Activated naive CD4-positive, alpha-beta T cell treated with anti-CD3 and anti-CD28 coated beads, Interleukin-2, amount 50 U/mL, for 24 hours (primary cell): ENCODE measurements around the gene PDE4B.
"Not testable (repeated sequence)": the region's sequence is repeated elsewhere in the genome, so short reads cannot be mapped to it uniquely, and the experiment has no call there.

Experiments used
- H3K27ac Mint-ChIP-seq: one replicate; pipeline ENCODE4 v1.8.0; 2021; ENCODE audit warnings: mild to moderate bottlenecking, mixed read lengths
- H3K27me3 Mint-ChIP-seq: one replicate; pipeline ENCODE4 v1.8.0; 2021; ENCODE audit warnings: mixed read lengths
- H3K36me3 Mint-ChIP-seq: one replicate; pipeline ENCODE4 v1.8.0; 2021; ENCODE audit warnings: mixed read lengths
- H3K4me1 Mint-ChIP-seq: one replicate; pipeline ENCODE4 v1.8.0; 2021; ENCODE audit warnings: mixed read lengths
- H3K4me3 Mint-ChIP-seq: one replicate; pipeline ENCODE4 v1.8.0; 2021; ENCODE audit warnings: mild to moderate bottlenecking, mixed read lengths
- H3K9me3 Mint-ChIP-seq: one replicate; pipeline ENCODE4 v1.8.0; 2021; ENCODE audit warnings: mixed read lengths

The PDE4B gene

DNA sequence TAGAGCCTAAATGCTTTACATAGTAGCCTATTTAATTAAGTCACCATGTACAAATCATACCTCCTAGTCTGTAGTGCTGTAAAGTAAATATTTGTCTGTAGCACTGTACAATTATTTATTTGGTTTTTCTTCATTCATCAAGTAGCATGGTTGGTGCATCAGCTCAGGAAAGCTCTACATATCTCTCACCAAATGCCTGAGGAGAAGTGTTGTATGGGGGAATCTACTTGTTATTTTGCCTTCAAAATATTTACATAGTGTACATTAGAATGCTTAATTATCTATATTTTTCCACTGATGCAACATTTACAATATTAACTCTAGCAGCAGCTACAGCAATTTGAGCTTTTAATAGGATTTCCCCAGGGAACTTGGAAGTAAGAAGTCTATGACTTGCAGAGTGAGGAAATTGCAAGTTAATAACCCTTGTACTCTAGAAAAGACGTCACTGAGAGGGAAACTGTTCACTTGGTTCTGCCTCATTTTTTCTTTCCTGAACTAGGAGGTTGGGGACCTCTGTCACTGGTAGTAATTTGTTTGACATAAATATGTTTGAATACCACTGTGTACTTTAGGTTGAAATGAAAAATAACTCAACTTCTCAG is 207.4 kb downstream of the PDE4B start:
- H3K4me1 Mint-ChIP-seq = no peaks in the 10 kb centered on the region
- H3K27me3 Mint-ChIP-seq = peaks cover 20% of the 10 kb centered on the region
- no peak overlapping the region for H3K27ac Mint-ChIP-seq
- no peaks in the 10 kb centered on the region for H3K9me3 Mint-ChIP-seq
- no peak overlapping the region for H3K4me3 Mint-ChIP-seq
- H3K36me3 Mint-ChIP-seq = no peaks in the 10 kb centered on the region

DNA sequence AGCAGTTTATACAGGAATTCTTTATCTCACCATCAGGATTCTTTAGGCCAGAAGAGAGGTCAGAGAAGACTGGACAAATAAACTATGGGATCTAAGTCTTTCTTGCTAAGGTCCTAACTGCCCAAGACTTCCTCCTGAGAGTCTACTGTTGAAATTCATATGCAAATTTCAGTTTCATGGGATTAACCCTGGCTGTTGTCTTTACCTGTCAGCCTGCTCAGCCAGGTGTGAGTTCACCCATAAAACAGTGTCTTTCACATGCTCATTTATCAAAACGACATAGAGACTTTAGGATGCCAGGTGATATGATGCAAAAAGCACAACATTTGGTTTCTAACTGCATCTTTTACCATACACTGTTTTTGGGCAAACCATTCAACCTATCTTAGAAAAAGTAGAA is 211.0 kb downstream of the PDE4B start:
- no peaks in the 10 kb centered on the region for H3K4me1 Mint-ChIP-seq
- H3K36me3 Mint-ChIP-seq = no peaks in the 10 kb centered on the region
- no peak overlapping the region for H3K4me3 Mint-ChIP-seq
- no peak overlapping the region for H3K27ac Mint-ChIP-seq
- no peaks in the 10 kb centered on the region for H3K9me3 Mint-ChIP-seq
- peaks cover 20% of the 10 kb centered on the region for H3K27me3 Mint-ChIP-seq

DNA sequence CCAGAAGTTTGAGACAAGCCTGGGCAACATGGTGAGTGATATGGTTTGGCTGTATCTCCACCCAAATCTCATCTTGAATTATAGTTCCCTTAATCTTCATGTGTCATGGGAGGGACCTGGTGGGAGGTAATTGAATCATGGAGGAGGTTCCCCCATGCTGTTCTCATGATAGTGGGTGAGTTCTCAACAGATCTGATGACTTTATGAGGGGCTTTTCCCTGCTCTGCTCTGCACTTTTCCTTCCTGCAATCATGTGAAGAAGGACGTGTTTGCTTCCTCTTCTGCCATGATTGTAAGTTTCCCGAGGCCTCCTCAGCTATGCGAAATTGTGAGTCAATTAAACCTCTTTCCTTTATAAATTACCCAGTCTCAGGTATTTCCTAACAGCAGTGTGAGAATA is 213.8 kb downstream of the PDE4B start:
- H3K4me3 Mint-ChIP-seq, H3K36me3 Mint-ChIP-seq, H3K27ac Mint-ChIP-seq, H3K9me3 Mint-ChIP-seq, H3K4me1 Mint-ChIP-seq: not testable (repeated sequence)
- H3K27me3 Mint-ChIP-seq = peaks cover 21% of the 10 kb centered on the region

DNA sequence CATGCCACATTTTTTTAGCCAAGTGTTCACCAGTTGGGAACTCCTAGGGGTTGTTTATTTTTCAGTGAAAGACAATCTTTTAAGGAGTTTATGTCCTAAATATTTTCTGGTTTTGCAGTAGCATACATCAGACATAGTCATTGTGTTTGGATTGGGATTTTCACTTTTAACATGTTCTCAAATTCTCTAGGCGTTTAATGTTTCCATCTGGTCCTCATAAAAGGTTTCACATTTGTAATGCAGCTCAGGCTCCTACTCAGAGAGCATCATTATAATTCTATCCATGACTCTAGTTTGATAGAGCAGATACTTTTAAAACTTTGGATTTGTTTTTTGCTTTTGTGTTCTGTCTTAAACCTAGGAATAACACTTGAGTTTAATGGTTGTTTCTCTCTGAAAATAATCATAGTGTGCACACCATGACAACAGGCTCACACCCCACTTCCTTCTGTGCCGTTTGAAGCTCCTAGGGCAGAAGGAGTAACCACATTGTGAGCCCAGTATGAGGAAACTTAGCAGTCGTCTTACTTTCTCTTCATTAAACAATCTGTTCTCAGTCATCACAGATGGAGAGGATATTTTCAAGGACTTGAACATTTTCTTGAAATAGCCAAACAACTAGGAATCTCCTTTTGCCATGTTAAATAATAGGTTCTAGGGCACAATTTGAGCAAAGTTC is 219.6 kb downstream of the PDE4B start:
- no peaks in the 10 kb centered on the region for H3K36me3 Mint-ChIP-seq
- H3K4me1 Mint-ChIP-seq = no peaks in the 10 kb centered on the region
- H3K27ac Mint-ChIP-seq = no peak overlapping the region
- peaks cover 13% of the 10 kb centered on the region for H3K27me3 Mint-ChIP-seq
- H3K4me3 Mint-ChIP-seq = no peak overlapping the region
- no peaks in the 10 kb centered on the region for H3K9me3 Mint-ChIP-seq

DNA sequence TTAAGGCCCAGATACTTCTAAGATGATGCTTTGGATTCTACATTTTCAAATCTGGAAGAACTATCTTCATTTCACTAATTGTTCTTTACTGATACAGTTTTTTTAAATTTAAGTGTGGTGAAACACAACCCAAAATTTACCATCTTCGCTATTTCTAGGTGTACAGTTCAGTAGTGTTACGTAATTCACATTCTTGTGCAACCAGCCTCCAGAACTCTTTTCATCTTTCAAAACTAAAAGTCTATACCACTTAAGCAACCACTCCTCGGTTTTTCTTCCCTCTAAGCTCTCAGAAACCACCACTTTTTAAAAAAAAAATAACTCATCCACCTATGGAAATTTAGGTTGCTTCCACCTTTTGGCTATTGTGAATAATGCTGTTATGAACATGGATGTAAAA is 220.7 kb downstream of the PDE4B start:
- Mint-ChIP-seq H3K27me3 (peaks cover 10% of the 10 kb centered on the region), H3K36me3 (no peaks in the 10 kb centered on the region), H3K4me1 (no peaks in the 10 kb centered on the region), H3K4me3 (no peak overlapping the region), H3K27ac (no peak overlapping the region), H3K9me3 (no peaks in the 10 kb centered on the region)

DNA sequence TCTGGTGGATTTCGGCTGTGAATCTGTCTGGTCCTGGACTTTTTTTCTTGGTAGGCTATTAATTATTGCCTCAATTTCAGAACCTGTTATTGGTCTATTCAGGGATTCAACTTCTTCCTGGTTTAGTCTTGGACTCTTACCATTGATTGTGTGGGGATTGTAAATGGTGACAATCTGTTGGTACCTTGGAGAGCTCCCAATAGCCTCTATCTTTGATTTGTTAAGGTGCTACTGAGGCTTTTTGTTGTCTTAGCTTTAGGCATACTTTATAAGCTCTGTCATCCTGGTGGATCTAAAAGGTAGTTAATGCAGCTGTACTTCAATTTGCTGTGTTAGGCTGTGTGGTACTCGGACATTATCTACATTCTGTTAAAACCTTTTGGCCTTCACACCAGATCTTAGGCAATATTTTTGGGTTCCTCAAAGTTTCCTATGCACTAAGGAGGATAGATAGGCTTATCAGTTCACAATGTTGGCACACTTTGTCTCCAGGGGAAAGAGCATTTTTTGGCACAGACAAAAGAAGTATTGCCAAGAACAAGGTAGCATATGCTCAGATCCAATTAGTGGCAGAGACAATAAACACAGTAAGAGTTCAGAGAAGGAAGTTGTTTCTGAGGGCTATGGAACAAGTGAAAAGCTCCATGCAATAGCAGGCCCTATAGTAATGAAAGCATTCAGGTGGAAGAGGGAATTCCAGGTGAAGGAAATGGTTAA is 230.4 kb downstream of the PDE4B start:
- Mint-ChIP-seq H3K27ac (no peak overlapping the region), H3K4me1 (no peaks in the 10 kb centered on the region), H3K36me3 (no peaks in the 10 kb centered on the region), H3K27me3 (peaks cover 11% of the 10 kb centered on the region), H3K4me3 (no peak overlapping the region), H3K9me3 (peaks cover 6% of the 10 kb centered on the region)

DNA sequence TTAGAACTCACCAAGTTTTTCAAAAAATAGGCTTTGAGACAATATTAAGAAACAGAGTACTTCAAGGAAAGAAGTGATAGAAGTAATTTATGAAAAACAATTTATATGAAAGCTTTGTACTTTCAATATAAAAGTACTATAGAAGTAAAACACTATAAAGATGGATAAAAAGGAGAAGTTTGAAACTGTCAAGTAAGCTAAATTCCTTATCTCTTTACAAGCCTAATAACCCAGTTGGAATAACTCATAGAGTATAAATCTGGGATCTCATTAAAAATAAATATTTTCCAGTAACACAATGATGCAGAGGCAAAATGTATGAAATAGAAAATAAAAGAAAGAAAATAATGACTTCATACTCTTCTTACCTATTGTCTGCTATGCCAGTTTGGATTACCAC is 232.5 kb downstream of the PDE4B start:
- H3K27ac Mint-ChIP-seq = no peak overlapping the region
- H3K9me3 Mint-ChIP-seq = peaks cover 15% of the 10 kb centered on the region
- no peaks in the 10 kb centered on the region for H3K4me1 Mint-ChIP-seq
- H3K36me3 Mint-ChIP-seq = no peaks in the 10 kb centered on the region
- peaks cover 13% of the 10 kb centered on the region for H3K27me3 Mint-ChIP-seq
- no peak overlapping the region for H3K4me3 Mint-ChIP-seq

- Mint-ChIP-seq H3K36me3 (peaks cover 2% of the 10 kb centered on the region), H3K27me3 (peaks cover 10% of the 10 kb centered on the region), H3K9me3 (peaks cover 18% of the 10 kb centered on the region), H3K4me3 (no peak overlapping the region), H3K4me1 (no peaks in the 10 kb centered on the region), H3K27ac (no peak overlapping the region)
Measured at GRCh38 chr1:66028035-66028434, 235.3 kb downstream of the PDE4B start.

- peaks cover 17% of the 10 kb centered on the region for H3K27me3 Mint-ChIP-seq
- no peak overlapping the region for H3K4me3 Mint-ChIP-seq
- peaks cover 2% of the 10 kb centered on the region for H3K36me3 Mint-ChIP-seq
- H3K27ac Mint-ChIP-seq = no peak overlapping the region
- no peaks in the 10 kb centered on the region for H3K4me1 Mint-ChIP-seq
- peaks cover 18% of the 10 kb centered on the region for H3K9me3 Mint-ChIP-seq
Measured at GRCh38 chr1:66033781-66034180, 241.1 kb downstream of the PDE4B start.

DNA sequence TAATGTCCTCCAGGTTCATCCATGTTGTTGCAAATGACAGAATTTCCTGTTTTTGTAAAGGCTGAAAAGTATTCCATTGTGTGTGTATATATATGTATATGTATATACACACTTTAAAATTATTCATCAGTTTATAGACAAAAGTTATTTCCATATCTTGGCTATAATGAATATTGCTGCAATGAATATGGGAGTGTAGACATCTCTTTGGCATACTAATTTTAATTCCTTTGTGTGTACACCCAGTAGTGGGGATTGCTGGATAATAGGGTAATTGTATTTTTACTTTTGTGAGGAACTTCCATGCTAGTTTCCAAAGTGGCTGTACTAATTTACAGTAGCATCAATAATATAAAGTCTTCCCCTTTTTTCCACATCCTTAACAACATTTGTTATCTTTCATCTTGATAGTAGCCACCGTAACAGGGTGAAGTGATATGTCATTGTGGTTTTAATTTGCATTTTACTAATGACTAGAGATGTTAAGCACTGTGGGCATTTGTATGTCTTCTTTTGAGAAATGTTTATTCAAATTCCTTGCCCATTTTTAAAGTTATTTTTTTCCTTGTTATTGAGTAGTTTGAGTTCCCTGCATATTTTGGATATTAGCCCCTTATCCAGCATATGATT is 243.0 kb downstream of the PDE4B start:
- no peak overlapping the region for H3K4me3 Mint-ChIP-seq
- peaks cover 7% of the 10 kb centered on the region for H3K9me3 Mint-ChIP-seq
- H3K27ac Mint-ChIP-seq = no peak overlapping the region
- no peaks in the 10 kb centered on the region for H3K36me3 Mint-ChIP-seq
- no peaks in the 10 kb centered on the region for H3K4me1 Mint-ChIP-seq
- H3K27me3 Mint-ChIP-seq = peaks cover 20% of the 10 kb centered on the region

DNA sequence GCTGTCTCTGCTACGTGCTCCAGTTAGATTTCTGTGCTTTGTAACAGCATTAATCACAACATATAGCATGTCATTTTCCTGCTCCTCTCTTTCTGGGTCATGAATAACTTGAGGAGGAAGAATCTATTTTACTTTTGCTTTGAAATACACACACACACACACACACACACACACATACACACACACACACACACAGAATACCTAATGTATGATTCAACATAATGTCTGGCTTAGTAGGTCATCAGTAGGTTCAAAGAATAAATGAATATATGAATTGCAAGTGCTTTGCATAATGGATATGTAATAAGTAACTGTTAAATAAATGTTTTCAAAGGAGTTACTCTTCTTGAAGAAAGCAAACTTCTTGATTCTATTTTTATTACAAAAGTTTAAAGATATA is 249.0 kb downstream of the PDE4B start:
- H3K27me3 Mint-ChIP-seq = peaks cover 21% of the 10 kb centered on the region
- H3K4me1 Mint-ChIP-seq = no peaks in the 10 kb centered on the region
- no peaks in the 10 kb centered on the region for H3K36me3 Mint-ChIP-seq
- no peak overlapping the region for H3K27ac Mint-ChIP-seq
- peaks cover 7% of the 10 kb centered on the region for H3K9me3 Mint-ChIP-seq
- no peak overlapping the region for H3K4me3 Mint-ChIP-seq

GRCh38 chr1:66043186-66043585 is 250.5 kb downstream of the PDE4B start:
- Mint-ChIP-seq H3K27me3 (peaks cover 21% of the 10 kb centered on the region), H3K9me3 (peaks cover 4% of the 10 kb centered on the region), H3K27ac (no peak overlapping the region), H3K4me3 (no peak overlapping the region), H3K4me1 (no peaks in the 10 kb centered on the region), H3K36me3 (no peaks in the 10 kb centered on the region)

- H3K9me3 Mint-ChIP-seq = no peaks in the 10 kb centered on the region
- no peak overlapping the region for H3K27ac Mint-ChIP-seq
- no peaks in the 10 kb centered on the region for H3K36me3 Mint-ChIP-seq
- H3K27me3 Mint-ChIP-seq = peaks cover 12% of the 10 kb centered on the region
- H3K4me3 Mint-ChIP-seq = no peak overlapping the region
- H3K4me1 Mint-ChIP-seq = no peaks in the 10 kb centered on the region
Measured at GRCh38 chr1:66044912-66045311, 252.2 kb downstream of the PDE4B start.

DNA sequence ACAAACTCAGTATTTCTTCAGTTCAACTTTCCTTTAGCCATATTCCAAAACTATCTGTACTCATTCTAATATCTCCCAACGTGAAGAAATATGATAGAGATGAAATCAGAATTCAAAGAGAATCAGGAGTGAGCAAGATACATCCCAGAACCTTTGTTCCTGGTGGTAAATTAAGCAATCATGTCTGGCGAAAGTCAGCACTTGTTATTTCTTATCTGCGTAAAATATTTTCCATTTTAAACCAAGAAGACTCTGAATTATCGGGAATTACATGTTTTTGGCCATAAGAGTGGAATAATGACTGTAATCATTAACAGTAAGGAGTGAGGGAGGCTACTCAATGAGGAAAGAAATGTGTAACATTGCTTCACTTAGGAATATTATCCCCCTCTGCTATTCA is 253.7 kb downstream of the PDE4B start:
- Mint-ChIP-seq H3K36me3 (no peaks in the 10 kb centered on the region), H3K4me3 (no peak overlapping the region), H3K27ac (no peak overlapping the region), H3K27me3 (peaks cover 12% of the 10 kb centered on the region), H3K9me3 (no peaks in the 10 kb centered on the region), H3K4me1 (no peaks in the 10 kb centered on the region)

DNA sequence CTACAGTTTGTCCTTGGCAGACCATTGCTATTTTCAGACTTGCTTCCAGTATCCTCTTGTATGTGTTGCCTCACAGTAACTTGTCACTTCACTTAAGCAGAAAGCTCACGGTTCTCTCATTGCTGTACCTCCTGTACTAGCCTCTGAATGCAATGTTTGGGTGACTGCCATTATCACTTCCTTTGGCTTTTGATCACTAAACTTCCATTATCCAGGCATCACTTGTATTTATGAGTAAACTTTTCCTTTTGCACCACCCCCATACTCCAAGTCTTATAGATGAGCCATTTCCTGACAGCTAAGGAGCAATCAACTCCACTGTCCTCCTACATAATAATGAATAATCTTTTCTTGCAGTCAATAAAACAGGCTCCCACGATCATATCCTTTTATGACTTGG is 255.3 kb downstream of the PDE4B start:
- Mint-ChIP-seq H3K9me3 (no peaks in the 10 kb centered on the region), H3K36me3 (no peaks in the 10 kb centered on the region), H3K4me3 (no peak overlapping the region), H3K27me3 (peaks cover 13% of the 10 kb centered on the region), H3K4me1 (no peaks in the 10 kb centered on the region), H3K27ac (no peak overlapping the region)

GRCh38 chr1:66050123-66050522 is 257.4 kb downstream of the PDE4B start:
- H3K36me3 Mint-ChIP-seq = no peaks in the 10 kb centered on the region
- peaks cover 12% of the 10 kb centered on the region for H3K27me3 Mint-ChIP-seq
- no peak overlapping the region for H3K4me3 Mint-ChIP-seq
- no peaks in the 10 kb centered on the region for H3K9me3 Mint-ChIP-seq
- no peak overlapping the region for H3K27ac Mint-ChIP-seq
- no peaks in the 10 kb centered on the region for H3K4me1 Mint-ChIP-seq
